Coronary artery (tissue), 2 donors: ENCODE measurements around the gene KCTD5.

Experiments
- DNase-seq: peaks from one replicate; pipeline ENCODE4 v3.0.0-alpha.2; 2017; ENCODE audit warnings: low spot score
- H3K27ac ChIP-seq, 2 donors: fragments of 200-600 bp; sonication (generic); one replicate each; pipeline ENCODE4 v1.5.1; 2016 to 2019
- H3K4me3 ChIP-seq: fragments of 200-600 bp; sonication (generic); 2 replicates; pipeline ENCODE4 v1.5.1; 2016; ENCODE audit warnings: mild to moderate bottlenecking, moderate library complexity
- TF ChIP-seq, protein P1 (sequence below): fragments of 200-600 bp; sonication (generic); IDR thresholded peaks from one replicate; pipeline ENCODE4 v1.5.1; 2019; ENCODE audit warnings: antibody characterized with exemption

The KCTD5 gene

DNA sequence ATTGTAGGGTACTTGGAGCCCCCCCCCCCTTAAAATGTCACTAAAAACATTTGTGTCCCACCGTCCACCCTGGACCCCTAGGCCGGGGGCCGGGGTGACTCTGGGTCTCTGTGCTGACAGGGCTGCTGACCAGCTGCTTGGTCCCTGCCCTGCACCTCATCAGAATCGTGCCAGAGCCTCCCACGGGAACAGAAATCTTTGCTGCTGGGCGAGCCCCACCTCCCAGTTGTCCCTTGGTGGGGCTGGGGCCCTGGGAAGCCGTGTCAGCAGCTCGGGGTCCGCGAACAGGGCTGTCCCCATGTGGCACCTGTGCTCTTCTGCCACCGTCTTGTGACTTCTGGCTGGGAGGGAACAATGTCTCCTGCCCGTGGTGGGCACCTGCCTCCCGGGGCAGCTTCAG lies 18.5 kb downstream of the KCTD5 start:
- Histone ChIP-seq H3K4me3 (no peak overlapping the region), H3K27ac (no peak overlapping the region)
- TF ChIP-seq, protein P1, sequence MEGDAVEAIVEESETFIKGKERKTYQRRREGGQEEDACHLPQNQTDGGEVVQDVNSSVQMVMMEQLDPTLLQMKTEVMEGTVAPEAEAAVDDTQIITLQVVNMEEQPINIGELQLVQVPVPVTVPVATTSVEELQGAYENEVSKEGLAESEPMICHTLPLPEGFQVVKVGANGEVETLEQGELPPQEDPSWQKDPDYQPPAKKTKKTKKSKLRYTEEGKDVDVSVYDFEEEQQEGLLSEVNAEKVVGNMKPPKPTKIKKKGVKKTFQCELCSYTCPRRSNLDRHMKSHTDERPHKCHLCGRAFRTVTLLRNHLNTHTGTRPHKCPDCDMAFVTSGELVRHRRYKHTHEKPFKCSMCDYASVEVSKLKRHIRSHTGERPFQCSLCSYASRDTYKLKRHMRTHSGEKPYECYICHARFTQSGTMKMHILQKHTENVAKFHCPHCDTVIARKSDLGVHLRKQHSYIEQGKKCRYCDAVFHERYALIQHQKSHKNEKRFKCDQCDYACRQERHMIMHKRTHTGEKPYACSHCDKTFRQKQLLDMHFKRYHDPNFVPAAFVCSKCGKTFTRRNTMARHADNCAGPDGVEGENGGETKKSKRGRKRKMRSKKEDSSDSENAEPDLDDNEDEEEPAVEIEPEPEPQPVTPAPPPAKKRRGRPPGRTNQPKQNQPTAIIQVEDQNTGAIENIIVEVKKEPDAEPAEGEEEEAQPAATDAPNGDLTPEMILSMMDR = no peak
- no peak for DNase-seq

DNA sequence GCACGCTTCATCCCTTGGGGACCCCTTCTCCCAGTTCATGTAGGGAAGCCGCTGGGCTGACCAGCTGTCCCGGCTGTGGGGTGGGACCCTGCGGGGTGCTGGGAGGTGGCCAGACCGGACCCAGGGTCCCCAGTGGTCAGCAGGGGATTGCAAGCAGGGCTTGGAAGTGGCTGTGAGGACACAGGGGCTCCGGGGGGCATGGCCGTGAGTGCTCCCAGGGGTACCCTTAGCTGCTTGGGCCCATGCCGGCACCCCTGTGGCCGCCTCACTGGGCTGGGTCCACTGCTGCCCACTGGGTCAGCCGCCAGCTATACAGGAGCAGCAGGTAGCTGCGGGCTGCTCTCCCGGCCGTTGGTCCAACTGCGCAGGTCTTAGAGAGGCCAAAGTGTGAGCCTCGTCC lies 18.9 kb downstream of the KCTD5 start:
- Histone ChIP-seq H3K4me3 (no peak overlapping the region), H3K27ac (no peak overlapping the region)
- DNase-seq = no peak
- TF ChIP-seq, protein P1 = no peak

DNA sequence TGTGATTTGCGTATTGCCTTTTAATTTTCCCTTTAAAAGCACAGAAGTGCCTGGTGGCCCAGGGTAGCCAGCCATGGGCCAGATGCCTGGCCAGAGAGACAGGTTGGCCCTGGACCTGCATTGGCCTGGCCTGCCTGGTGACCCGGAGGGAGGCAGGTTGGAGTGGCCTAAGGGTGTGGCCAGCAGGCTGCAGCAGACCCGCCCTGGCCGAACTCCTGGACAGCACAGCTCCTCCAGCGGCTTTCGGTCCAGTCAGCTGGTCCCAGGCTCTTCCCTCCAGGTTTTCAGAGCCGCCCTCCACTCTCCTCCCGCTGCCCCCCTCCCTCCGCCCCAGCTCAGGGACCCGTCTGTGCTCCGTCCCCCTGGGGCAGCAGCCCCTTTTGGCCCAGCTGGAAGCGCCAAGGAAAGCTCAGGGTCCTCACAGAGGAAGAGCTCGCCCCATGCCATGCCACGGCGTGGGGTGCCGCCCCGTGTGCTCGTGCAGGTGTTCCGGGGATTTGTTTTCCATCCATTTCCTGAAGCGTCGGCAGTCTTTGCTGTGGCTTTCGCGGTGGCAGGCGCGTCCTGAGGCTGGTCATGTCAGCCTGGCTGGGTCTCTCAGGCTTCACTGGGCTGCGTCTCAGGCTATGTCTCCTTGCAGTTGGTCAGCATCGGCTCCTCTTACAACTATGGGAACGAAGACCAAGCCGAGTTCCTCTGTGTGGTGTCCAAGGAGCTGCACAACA lies 19.6 kb downstream of the KCTD5 start:
- no peak for DNase-seq
- Histone ChIP-seq H3K4me3 (no peak overlapping the region), H3K27ac (no peak overlapping the region)
- TF ChIP-seq, protein P1 = no peak

- H3K4me3 ChIP-seq = no peak overlapping the region
- no peak overlapping the region for H3K27ac ChIP-seq
- TF ChIP-seq, protein P1 = no peak
- no peak for DNase-seq
Observed at GRCh38 chr16:2702438-2702825, 20.1 kb downstream of the KCTD5 start.

DNA sequence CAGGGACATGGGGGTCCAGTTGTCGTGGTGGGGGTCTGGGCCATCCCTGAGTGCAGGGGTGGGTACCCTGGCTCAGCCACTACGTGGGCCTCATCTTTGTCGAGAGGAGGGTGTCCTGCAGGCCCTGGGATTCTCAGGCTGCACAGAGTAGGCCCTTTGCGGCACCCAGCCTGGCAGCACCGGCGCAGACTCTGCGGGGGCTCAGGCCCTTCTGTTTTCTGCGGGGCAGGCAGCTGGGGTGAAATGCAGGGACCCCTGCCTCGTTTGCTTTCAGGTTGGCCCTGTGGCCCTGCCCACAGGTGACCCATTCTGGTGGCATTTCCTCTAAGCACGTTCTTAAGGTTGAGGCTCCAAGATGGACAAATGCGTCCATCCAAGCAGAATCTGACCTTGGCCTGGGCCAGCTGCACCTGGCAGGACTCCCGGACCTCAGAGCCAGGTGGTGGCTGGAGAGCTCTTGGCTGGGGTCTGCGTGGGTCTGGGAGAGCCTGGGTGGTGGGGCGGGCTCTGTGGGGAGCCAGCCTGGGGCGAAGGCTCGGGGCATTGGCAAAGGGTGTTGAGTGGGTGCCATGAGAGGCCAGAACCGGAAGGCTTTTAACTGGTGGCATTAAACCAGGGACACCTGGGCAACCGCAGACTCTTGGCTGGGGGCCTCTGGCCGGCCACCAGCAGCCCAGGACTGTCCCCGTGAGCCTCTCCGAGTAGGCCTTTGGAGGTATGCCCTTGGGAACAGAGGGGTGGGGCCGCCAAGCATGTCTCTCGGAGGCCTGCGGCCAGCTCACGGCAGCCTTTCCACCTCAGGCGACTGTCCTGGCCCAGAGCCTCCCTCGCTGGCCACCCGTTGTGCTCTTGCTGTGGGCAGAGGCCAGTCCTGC lies 20.8 kb downstream of the KCTD5 start:
- Histone ChIP-seq H3K4me3 (no peak overlapping the region), H3K27ac (no peak overlapping the region)
- TF ChIP-seq, protein P1 = no peak
- no peak for DNase-seq

DNA sequence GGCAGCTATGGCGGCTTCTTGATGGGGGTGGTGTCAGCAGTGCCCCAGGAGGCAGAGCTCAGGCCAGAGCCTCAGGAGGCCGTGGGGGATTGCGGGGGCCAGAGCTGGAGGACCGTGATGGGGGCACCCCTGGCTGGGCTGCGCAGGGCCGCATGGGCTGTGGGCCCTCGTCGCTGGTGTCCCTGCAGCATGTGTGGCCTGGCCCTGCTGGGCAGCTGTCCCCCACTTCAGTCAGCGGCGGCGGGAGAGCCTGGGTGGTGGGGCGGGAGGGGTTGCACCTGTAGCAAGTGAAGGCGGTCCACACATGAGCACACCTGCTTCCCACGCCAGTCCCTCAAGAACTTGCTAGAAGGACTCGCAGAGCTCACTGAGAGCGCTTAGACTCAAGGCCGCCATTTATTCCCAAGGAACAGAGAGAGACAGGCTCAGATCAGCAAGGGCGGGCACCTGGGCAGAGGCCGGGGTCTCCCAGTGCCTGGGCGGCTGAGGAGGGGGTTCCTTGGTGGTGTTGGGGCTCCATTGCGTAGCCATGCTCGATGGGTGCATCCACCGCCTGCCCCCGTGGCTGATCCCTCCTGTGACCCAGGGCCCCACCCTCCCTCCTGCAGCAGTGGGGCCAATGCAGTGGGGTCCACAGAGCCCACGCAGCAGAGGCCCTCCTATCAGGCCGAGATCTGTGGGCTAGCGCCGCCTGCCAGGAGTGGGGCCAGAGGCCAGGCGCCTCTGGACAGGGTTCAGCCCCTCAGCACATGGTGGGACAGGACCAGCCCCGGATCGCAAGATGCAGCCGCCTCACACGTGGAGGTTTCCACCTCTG lies 22.1 kb downstream of the KCTD5 start:
- Histone ChIP-seq H3K4me3 (no peak overlapping the region), H3K27ac (no peak overlapping the region)
- TF ChIP-seq, protein P1 = no peak
- no peak for DNase-seq
